H9 (cell line): Measurements from ENCODE around the gene FADS1. TPM values are rescaled to one million over a fixed set of nuclear protein-coding genes. Genes with fewer than 3 reads are reported as not detected.

Source experiments
- DNase-seq: peaks from one replicate; pipeline ENCODE4 v3.0.0-alpha.2; 2017
- H2AFZ ChIP-seq: one replicate; pipeline ENCODE4 v1.6.1; 2013; ENCODE audit warnings: mild to moderate bottlenecking, low read length, control low read depth, moderate library complexity
- H2AK5ac ChIP-seq: 2 replicates; pipeline ENCODE4 v1.6.1; 2013; ENCODE audit warnings: low read length, control low read depth, mixed read lengths; ENCODE audit not compliant: insufficient read length
- H2BK120ac ChIP-seq: one replicate; pipeline ENCODE4 v1.6.1; 2013; ENCODE audit warnings: low read depth, mild to moderate bottlenecking, low read length, control low read depth, inconsistent platforms; ENCODE audit not compliant: poor library complexity, severe bottlenecking
- H2BK12ac ChIP-seq: 2 replicates; pipeline ENCODE4 v1.6.1; 2013; ENCODE audit warnings: low read length, control low read depth, mixed read lengths, low read depth; ENCODE audit not compliant: insufficient read length
- H2BK15ac ChIP-seq: 2 replicates; pipeline ENCODE4 v1.6.1; 2013; ENCODE audit warnings: low read depth, low read length, control low read depth
- H2BK20ac ChIP-seq: one replicate; pipeline ENCODE4 v1.6.1; 2013; ENCODE audit warnings: low read depth, mild to moderate bottlenecking, low read length, control low read depth, inconsistent platforms; ENCODE audit not compliant: poor library complexity, severe bottlenecking
- H2BK5ac ChIP-seq: 2 replicates; pipeline ENCODE4 v1.6.1; 2013; ENCODE audit warnings: low read length, control low read depth, mixed read lengths; ENCODE audit not compliant: insufficient read length
- H3K14ac ChIP-seq: 2 replicates; pipeline ENCODE4 v1.6.1; 2013; ENCODE audit warnings: low read length, control low read depth; ENCODE audit not compliant: insufficient read depth
- H3K18ac ChIP-seq: 2 replicates; pipeline ENCODE4 v1.6.1; 2013; ENCODE audit warnings: low read depth, mild to moderate bottlenecking, mixed read lengths, low read length, control low read depth; ENCODE audit not compliant: insufficient read length
- H3K23ac ChIP-seq: 2 replicates; pipeline ENCODE4 v1.6.1; 2013; ENCODE audit warnings: low read length, control low read depth, mixed read lengths, low read depth; ENCODE audit not compliant: insufficient read length
- H3K23me2 ChIP-seq: 2 replicates; pipeline ENCODE4 v1.6.1; 2013; ENCODE audit warnings: low read depth, mild to moderate bottlenecking, mixed read lengths, low read length, control low read depth; ENCODE audit not compliant: insufficient read length, poor library complexity, severe bottlenecking
- H3K27ac ChIP-seq: 2 replicates; pipeline ENCODE4 v1.5.1; 2013; ENCODE audit warnings: low read length, control low read depth, mixed read lengths, low read depth; ENCODE audit not compliant: insufficient read length
- H3K27me3 ChIP-seq: 2 replicates; pipeline ENCODE4 v1.6.1; 2013; ENCODE audit warnings: low read length, control low read depth, inconsistent platforms; ENCODE audit not compliant: insufficient read depth
- H3K4ac ChIP-seq: 2 replicates; pipeline ENCODE4 v1.6.1; 2013; ENCODE audit warnings: low read depth, mild to moderate bottlenecking, control low read depth, inconsistent platforms, low read length, moderate library complexity
- H3K4me1 ChIP-seq: 2 replicates; pipeline ENCODE4 v1.6.1; 2013; ENCODE audit warnings: low read length, control low read depth, inconsistent platforms; ENCODE audit not compliant: insufficient read depth
- H3K4me2 ChIP-seq: 2 replicates; pipeline ENCODE4 v1.6.1; 2013; ENCODE audit warnings: low read length, control low read depth, mixed read lengths; ENCODE audit not compliant: insufficient read length, insufficient read depth
- H3K56ac ChIP-seq: 2 replicates; pipeline ENCODE4 v1.6.1; 2013; ENCODE audit warnings: low read depth, mild to moderate bottlenecking, mixed read lengths, low read length, control low read depth; ENCODE audit not compliant: insufficient read length
- H3K79me1 ChIP-seq: 2 replicates; pipeline ENCODE4 v1.6.1; 2013; ENCODE audit warnings: low read depth, mild to moderate bottlenecking, moderate library complexity, low read length, control low read depth, inconsistent platforms; ENCODE audit not compliant: insufficient read depth, poor library complexity, severe bottlenecking
- H3K79me2 ChIP-seq: 2 replicates; pipeline ENCODE4 v1.6.1; 2013; ENCODE audit warnings: low read length, control low read depth, inconsistent platforms; ENCODE audit not compliant: insufficient read depth
- H3K9ac ChIP-seq: 2 replicates; pipeline ENCODE4 v1.6.1; 2013; ENCODE audit warnings: low read length, control low read depth, mixed read lengths; ENCODE audit not compliant: insufficient read length; ENCODE audit errors: extremely low read depth
- H3K9me3 ChIP-seq: one replicate; pipeline ENCODE4 v1.6.1; 2013; ENCODE audit warnings: low read depth, low read length, inconsistent platforms; ENCODE audit not compliant: control insufficient read depth
- H3T11ph ChIP-seq: one replicate; pipeline ENCODE4 v1.6.1; 2013; ENCODE audit warnings: mild to moderate bottlenecking, low read length, control low read depth, inconsistent platforms
- H4K20me1 ChIP-seq: one replicate; pipeline ENCODE4 v1.6.1; 2013; ENCODE audit not compliant: control insufficient read depth, insufficient read length, insufficient read depth
- H4K5ac ChIP-seq: 2 replicates; pipeline ENCODE4 v1.6.1; 2013; ENCODE audit warnings: low read depth, mild to moderate bottlenecking, mixed read lengths, low read length, control low read depth; ENCODE audit not compliant: insufficient read length
- H4K8ac ChIP-seq: replicated peaks from 2 replicates; pipeline ENCODE4 v1.6.1; 2013; ENCODE audit warnings: low read length, control low read depth, mixed read lengths, low read depth; ENCODE audit not compliant: insufficient read length
- H4K91ac ChIP-seq: 2 replicates; pipeline ENCODE4 v1.6.1; 2013; ENCODE audit warnings: low read depth, mild to moderate bottlenecking, moderate library complexity, mixed read lengths, low read length, control low read depth; ENCODE audit not compliant: insufficient read length
- H3K27ac Mint-ChIP-seq, 3 experiments: 2 replicates in 2 of 3; 3 replicates in 1 of 3; pipeline ENCODE4 v1.8.0; 2020 to 2021; ENCODE audit warnings: mixed read lengths in 3 of 3, mild to moderate bottlenecking in 1 of 3, moderate library complexity in 1 of 3
- H3K27me3 Mint-ChIP-seq: 2 replicates; pipeline ENCODE4 v1.8.0; 2021; ENCODE audit warnings: low read depth, mild to moderate bottlenecking, moderate library complexity, mixed read lengths
- H3K36me3 Mint-ChIP-seq, 3 experiments: 2 replicates in 2 of 3; 3 replicates in 1 of 3; pipeline ENCODE4 v1.8.0; 2020 to 2021; ENCODE audit warnings: low read depth in 3 of 3, mixed read lengths in 3 of 3; ENCODE audit not compliant: insufficient read depth in 1 of 3
- H3K4me1 Mint-ChIP-seq, 2 experiments: 2 replicates each; pipeline ENCODE4 v1.8.0; 2020; ENCODE audit warnings: mixed read lengths in 2 of 2
- H3K4me3 Mint-ChIP-seq, 2 experiments: 2 replicates in 1 of 2; 3 replicates in 1 of 2; pipeline ENCODE4 v1.8.0; 2020 to 2021; ENCODE audit warnings: mild to moderate bottlenecking in 2 of 2, mixed read lengths in 2 of 2, moderate library complexity in 1 of 2
- H3K9me3 Mint-ChIP-seq, 2 experiments: 2 replicates in 1 of 2; 3 replicates in 1 of 2; pipeline ENCODE4 v1.8.0; 2020; ENCODE audit warnings: mild to moderate bottlenecking in 2 of 2, mixed read lengths in 2 of 2, moderate library complexity in 1 of 2
- CTCF ChIP-seq: fragments of 200-600 bp; sonication (generic); conservative IDR thresholded peaks from 3 replicates; pipeline ENCODE4 v1.8.0; 2021; ENCODE audit warnings: antibody characterized with exemption, mild to moderate bottlenecking
- WGBS: extraction: QIAGEN DNeasy Blood & Tissue Kit; methylation state at CpG from one replicate; pipeline ENCODE4 v1.1.7; 2013; ENCODE audit warnings: missing lambda C conversion rate, low lambda C conversion rate, mixed read lengths; ENCODE audit not compliant: insufficient read length; ENCODE audit errors: extremely low coverage; 5-methylcytosine and 5-hydroxymethylcytosine counted together
- total RNA-seq: library from RNA; stranded (reverse); gene quantifications from 2 replicates; pipeline ENCODE4 v1.2.1, GENCODE V29; 2021

FADS1 gene
- total RNA-seq, 1 experiment from 2014 or later, result 125 TPM

GRCh38 chr11:61769946-61770683 is 46.7 kb downstream of the FADS1 start:
- Mint-ChIP-seq H3K27ac (no peak overlapping the region; a peak in 1 of 7 replicates), H3K9me3 (peaks cover 0 to 2% of the 10 kb centered on the region in 2 experiments; a peak in 1 of 5 replicates), H3K27me3 (no peaks in the 10 kb centered on the region; the same call in 1 of the 2 replicates), H3K4me1 (peaks cover 12 to 27% of the 10 kb centered on the region in 2 experiments), H3K36me3 (no peaks in the 10 kb centered on the region; a peak in 1 of 7 replicates), H3K4me3 (no peak overlapping the region)
- no peak overlapping the region for H3K27ac ChIP-seq
- H2AFZ ChIP-seq, result no peak overlapping the region
- H3K4me2 ChIP-seq, result no peak overlapping the region
- no CpG with 5 or more reads among the region's 20 CpGs for WGBS
- H3K79me1 ChIP-seq, result no peaks in the 10 kb centered on the region
- DNase-seq, result no peak
- no peak overlapping the region for H2BK5ac ChIP-seq
- H3K9ac ChIP-seq, result no peak overlapping the region
- no peaks in the 10 kb centered on the region for H3K79me2 ChIP-seq
- H4K91ac ChIP-seq, result no peak overlapping the region
- no peaks in the 10 kb centered on the region for H4K20me1 ChIP-seq
- H2BK120ac ChIP-seq, result no peak overlapping the region
- no peaks in the 10 kb centered on the region for H3K27me3 ChIP-seq
- H2BK20ac ChIP-seq, result no peak overlapping the region
- H3K56ac ChIP-seq, result no peak overlapping the region
- H3K18ac ChIP-seq, result no peak overlapping the region
- H3T11ph ChIP-seq, result no peak overlapping the region
- H3K23ac ChIP-seq, result no peak overlapping the region
- no peak overlapping the region for H3K4ac ChIP-seq
- H3K23me2 ChIP-seq, result no peaks in the 10 kb centered on the region
- no peak for TF ChIP-seq CTCF
- H4K5ac ChIP-seq, result no peak overlapping the region
- H2BK15ac ChIP-seq, result no peak overlapping the region
- no peaks in the 10 kb centered on the region for H3K4me1 ChIP-seq
- H3K9me3 ChIP-seq, result no peaks in the 10 kb centered on the region
- H2BK12ac ChIP-seq, result no peak overlapping the region
- no peak overlapping the region for H3K14ac ChIP-seq
- H2AK5ac ChIP-seq, result no peak overlapping the region
- H4K8ac ChIP-seq, result no peak overlapping the region
